ENCODE data around the gene IP6K3.
A peak's percentile ranks its signal among the peaks of the same experiment; 100 is the strongest.

The IP6K3 gene

GRCh38 chr6:33746651-33747100 is at the start of gene IP6K3:
Gene IP6K3 (minus strand): TSS chr6:33746905. CDS start chr6:33735476, 11,429 bp downstream.
- DNase-seq = no peak

GRCh38 chr6:33794910-33795623 is 48.4 kb upstream of the IP6K3 start:
- no peak for DNase-seq

GRCh38 chr6:33792981-33793380 is 46.3 kb upstream of the IP6K3 start:
- no peak for DNase-seq

- no peak for DNase-seq
These were observed 44.9 kb upstream of the IP6K3 start for GRCh38 chr6:33791620-33792019.

GRCh38 chr6:33790910-33791309 is 44.2 kb upstream of the IP6K3 start:
- DNase-seq = no peak

GRCh38 chr6:33790379-33790778 is 43.7 kb upstream of the IP6K3 start:
- no peak for DNase-seq

GRCh38 chr6:33789550-33789895 is 42.8 kb upstream of the IP6K3 start:
- no peak for DNase-seq

- DNase-seq = peak; percentile 90 to 94
These were observed 42.2 kb upstream of the IP6K3 start, which contains the start of gene LEMD2 for GRCh38 chr6:33788694-33789549. Gene LEMD2 (minus strand): TSS chr6:33789130. CDS start chr6:33789116, 14 bp downstream.

- peak; percentile 37 to 44 for DNase-seq
These were observed 41.4 kb upstream of the IP6K3 start for GRCh38 chr6:33787954-33788693.

- no peak for DNase-seq
These were observed 40.7 kb upstream of the IP6K3 start for GRCh38 chr6:33787346-33787953.

- no peak for DNase-seq
These were observed 40.0 kb upstream of the IP6K3 start for GRCh38 chr6:33786736-33787135.

GRCh38 chr6:33785778-33786177 is 39.1 kb upstream of the IP6K3 start:
- DNase-seq = no peak

GRCh38 chr6:33784787-33785186 is 38.1 kb upstream of the IP6K3 start:
- DNase-seq = no peak

- no peak for DNase-seq
These were observed 37.2 kb upstream of the IP6K3 start for GRCh38 chr6:33783781-33784520.

- no peak for DNase-seq
These were observed 35.9 kb upstream of the IP6K3 start for GRCh38 chr6:33782561-33782960.

- no peak for DNase-seq
These were observed 34.6 kb upstream of the IP6K3 start for GRCh38 chr6:33781131-33781975.

GRCh38 chr6:33779895-33780294 is 33.2 kb upstream of the IP6K3 start:
- DNase-seq = no peak

GRCh38 chr6:33779290-33779689 is 32.6 kb upstream of the IP6K3 start:
- no peak for DNase-seq

GRCh38 chr6:33778444-33779121 is 31.9 kb upstream of the IP6K3 start:
- DNase-seq = no peak
